Suprapubic skin (tissue), 4 donors: ENCODE results near the gene DAZL.

ENCODE experiments used
- CTCF ChIP-seq, 2 donors: fragments of 200-600 bp in 1 of 2; fragments of 450-650 bp in 1 of 2; sonication (generic) in 1 of 2; IDR thresholded peaks; one replicate each; pipeline ENCODE4 v1.5.1; 2016 to 2019; ENCODE audit warnings: antibody characterized with exemption in 2 of 2, mild to moderate bottlenecking in 1 of 2, moderate library complexity in 1 of 2
- EP300 ChIP-seq: sonication (generic); formaldehyde crosslinking; IDR thresholded peaks from one replicate; pipeline ENCODE4 v1.6.1; 2017; ENCODE audit warnings: antibody characterized with exemption
- POLR2A ChIP-seq, 2 donors: fragments of 450-650 bp; IDR thresholded peaks; one replicate each; pipeline ENCODE4 v1.6.1; 2017; ENCODE audit warnings: antibody characterized with exemption in 2 of 2, mild to moderate bottlenecking in 2 of 2, moderate library complexity in 2 of 2
- POLR2AphosphoS5 ChIP-seq, 3 donors: sonication (generic); formaldehyde crosslinking; IDR thresholded peaks; one replicate each; pipeline ENCODE4 v1.6.1; 2017; ENCODE audit warnings: antibody characterized with exemption in 3 of 3

- TF ChIP-seq POLR2A (IDR thresholded peaks at IDR 0.05) = no peak
- no peak for TF ChIP-seq POLR2AphosphoS5 (IDR thresholded peaks at IDR 0.05)
- TF ChIP-seq CTCF (IDR thresholded peaks at IDR 0.05) = no peak
- no peak for TF ChIP-seq EP300
These were observed 53.8 kb downstream of the DAZL start for GRCh38 chr3:16551342-16551976.
